HG02610 (cell line): ENCODE measurements around the gene MAB21L3.
"Not testable (repeated sequence)": the region's sequence is repeated elsewhere in the genome, so short reads cannot be mapped to it uniquely, and the experiment has no call there.

Experiments used
- ATAC-seq: cut with Tn5 transposase; IDR thresholded peaks from one replicate; pipeline ENCODE4 v1.9.1; 2021; ENCODE audit warnings: mild to moderate bottlenecking, moderate library complexity; ENCODE audit not compliant: unreplicated experiment

The MAB21L3 gene

DNA sequence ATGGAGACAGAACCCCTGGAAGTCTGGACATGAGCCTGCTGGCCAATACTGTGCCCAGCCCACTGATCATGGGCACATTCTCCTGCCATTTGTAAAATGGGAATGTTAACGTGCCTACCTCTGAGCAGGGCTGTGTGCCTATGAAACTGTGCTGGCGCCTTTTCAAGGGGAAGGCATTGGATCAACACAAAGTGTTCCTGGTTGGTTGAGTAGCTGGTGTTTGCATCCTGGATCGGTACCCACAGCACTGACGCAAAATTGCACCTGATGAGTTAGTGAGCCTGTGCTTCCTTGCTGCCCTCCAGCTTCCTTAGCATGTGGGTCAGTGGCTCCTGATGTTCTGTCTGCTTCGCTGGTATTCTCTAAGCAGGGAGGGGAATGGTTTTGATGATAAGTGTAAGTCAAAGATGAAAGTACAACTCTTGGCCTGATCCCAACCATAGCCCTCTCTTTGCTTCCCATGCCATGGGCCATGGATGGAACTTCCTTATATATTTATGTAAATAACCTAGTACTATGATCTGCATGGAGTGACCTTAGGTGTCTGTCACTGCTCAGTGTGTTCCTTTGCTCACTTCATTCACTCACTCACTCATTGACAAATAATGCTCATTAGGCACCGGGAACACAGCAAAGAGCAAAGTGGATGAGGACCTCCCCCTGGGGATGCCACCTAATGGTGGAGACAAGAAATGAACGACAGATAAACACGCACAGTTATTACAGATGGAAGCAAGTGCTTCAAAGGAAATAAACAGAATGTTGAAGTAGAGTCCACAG is 22.7 kb downstream of the MAB21L3 start:
- ATAC-seq: no peak

DNA sequence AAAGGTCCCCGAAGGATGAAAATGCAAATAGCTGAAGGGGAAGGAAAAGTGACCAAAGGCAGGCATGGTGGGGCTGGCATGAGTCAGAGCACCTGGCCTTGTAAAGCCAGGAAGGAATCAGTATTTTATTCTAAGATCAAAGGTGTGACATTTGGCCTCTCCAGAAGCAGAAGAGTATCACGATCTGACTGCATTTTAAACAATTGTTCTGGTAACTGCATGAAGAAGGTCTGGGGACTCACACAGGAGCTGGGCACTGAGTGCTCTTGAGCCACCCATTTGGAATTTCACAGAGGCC is 23.2 kb downstream of the MAB21L3 start:
- no peak for ATAC-seq

DNA sequence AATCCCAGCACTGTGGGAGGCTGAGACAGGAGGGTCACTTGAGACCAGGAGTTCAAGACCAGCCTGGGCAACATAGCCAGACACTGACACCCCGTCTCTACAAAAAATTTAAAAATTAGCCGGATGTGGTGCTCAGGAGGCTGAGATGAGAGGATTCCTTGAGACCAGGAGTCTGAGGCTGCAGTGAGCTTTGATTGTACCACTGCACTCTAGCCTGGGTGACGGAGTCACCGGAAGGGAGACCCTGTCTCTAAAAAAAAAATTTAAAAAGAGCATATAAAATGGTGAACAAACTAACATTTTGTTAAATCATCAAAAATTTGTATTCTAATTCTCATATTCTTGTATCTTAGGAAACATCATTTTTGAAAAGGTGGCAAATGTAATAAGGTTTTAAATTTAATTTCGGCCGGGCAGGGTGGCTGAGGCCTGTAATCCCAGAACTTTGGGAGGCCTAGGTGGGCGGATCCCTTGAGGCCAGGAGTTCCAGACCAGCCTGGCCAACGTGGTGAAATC is 27.1 kb downstream of the MAB21L3 start:
- ATAC-seq: no peak

DNA sequence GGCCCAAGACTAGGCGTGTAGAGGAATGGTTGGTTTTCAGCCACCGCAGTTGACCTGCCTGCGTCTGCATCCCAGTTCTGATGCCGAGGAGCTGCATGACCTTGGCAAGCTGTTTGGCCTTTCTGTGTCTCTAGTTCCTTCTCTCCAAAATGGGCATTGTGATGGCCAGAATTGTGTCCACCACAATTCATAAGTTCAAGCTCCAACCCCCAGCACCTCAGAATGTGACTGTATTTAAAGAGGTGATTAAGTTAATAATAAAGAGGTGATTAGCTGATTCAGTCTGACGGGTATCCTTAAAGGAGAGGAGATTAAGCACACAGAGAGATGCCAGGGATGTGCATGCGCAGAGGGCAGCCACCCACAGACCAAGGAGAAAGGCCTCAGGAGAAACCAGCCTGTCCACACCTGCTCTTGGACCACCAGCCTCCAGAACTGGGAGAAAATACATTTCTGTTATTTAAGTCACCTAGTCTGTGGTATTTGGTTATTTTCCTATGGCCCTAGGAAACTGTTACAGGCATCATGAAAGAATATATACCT is 28.5 kb downstream of the MAB21L3 start:
- no peak for ATAC-seq

DNA sequence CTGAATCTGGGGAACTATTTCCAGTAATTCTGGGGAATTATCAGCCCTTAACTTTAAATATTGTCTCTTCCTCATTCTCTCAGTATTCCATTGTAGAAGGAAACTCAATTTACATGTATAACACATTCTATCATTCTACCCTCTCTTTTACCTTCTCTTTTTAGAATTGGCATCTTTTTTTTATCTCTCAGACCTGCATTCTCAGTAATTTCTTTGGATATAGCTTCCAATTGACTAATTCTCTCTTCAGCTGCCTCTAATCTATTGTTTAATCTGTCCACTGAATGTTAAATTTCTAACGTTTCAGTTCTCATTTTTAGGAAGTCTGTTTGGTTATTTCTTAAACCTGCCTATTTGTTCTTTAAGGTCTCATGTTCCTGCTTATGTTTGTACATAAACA is 33.0 kb downstream of the MAB21L3 start:
- no peak for ATAC-seq

DNA sequence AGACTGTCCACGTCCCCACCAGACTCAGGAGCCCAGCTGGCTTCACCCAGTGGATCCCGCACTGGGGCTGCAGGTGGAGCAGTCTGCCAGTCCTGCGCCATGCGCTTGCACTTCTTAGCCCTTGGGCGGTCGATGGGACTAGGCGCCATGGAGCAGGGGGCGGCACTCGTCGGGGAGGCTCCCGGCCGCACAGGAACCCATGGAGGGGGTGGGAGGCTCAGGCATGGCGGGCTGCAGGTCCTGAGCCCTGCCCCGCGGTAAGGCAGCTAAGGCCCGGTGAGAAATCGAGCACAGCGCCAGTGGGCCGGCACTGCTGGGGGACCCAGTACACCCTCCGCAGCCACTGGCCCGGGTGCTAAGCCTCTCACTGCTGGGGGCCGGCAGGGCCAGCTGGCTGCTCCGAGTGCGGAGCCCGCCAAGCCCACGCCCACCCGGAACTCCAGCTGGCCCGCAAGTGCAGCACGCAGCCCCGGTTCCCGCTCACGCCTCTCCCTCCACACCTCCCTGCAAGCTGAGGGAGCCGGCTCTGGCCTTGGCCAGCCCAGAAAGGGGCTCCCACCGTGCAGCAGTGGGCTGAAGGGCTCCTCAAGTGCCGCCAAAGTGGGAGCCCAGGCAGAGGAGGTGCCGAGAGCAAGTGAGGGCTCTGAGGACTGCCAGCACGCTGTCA is 35.4 kb downstream of the MAB21L3 start:
- not testable (repeated sequence) for ATAC-seq

DNA sequence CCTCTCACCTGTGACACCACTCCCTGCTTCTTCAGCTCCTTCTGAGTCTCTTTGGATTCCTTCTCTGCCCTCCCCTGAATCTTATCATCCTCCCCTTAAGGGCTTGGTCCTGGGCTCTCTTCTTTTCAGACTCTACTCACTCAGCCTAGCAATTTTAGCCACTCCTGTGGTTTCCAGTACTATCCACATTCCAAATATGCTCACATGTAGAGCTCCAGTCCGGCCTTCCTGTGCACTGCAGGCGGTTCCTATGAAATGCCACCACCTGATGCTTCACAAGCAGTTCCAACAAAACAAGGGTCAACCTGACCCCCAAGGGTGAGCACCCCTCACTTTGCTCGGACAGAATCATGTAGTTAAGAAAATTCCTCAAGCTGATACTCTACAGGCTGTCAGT is 35.9 kb downstream of the MAB21L3 start:
- no peak for ATAC-seq

DNA sequence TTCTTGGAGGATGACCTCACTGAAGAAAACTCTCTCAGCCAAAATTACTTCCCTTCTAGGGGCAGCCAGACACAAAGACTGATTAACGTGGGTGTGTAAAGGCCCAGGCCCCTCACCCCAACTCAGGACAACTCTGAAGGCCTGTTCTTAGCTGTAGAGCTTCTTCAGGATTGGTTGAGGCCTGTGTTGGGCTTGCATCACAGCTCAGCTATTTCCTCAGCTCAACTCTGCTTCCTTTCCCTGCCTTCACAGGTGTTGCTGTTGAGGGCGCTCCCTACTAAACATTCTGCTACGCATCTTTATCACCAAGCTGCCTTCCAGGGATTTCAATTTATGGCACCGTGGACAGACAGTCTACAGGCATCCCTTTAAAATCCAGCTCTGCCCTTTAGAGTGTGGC is 36.8 kb downstream of the MAB21L3 start:
- ATAC-seq: no peak

DNA sequence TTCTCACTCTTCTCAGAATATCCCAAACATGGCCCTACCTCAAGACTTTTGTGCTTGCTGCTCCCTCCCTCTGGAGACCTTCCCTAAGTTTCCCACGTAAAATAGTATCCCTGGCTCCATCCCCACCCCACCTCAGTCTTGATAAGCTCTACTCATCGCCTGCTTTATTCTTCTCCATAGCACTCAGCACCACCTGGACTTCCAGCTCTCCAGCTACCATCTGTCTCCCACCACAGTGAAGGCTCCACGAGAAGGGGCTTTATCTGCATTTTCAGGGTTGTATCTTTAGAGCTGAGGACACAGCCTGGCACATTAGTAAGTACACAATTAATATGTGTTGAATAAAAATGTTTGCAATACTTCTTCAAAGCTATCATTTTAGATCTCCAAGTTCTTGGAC is 37.8 kb downstream of the MAB21L3 start:
- no peak for ATAC-seq

DNA sequence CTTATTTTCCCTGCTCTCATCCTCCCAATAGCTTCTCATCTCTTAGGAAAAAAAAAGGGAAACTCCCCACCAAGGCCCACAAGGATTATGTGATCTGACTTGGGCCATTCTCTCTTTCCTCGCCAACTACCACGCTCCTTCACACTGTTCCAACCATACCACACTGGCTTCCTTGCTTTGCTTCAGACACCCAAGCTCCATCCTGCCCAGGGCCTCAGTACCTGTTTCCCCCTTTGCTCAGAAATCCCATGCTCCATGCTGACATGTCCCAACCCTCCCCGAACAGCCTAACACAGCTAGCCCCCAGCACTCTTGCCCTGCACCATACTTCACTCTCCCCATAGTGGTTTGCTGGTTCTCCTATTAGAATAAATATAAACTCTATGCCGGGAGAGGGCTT is 39.2 kb downstream of the MAB21L3 start:
- no peak for ATAC-seq

DNA sequence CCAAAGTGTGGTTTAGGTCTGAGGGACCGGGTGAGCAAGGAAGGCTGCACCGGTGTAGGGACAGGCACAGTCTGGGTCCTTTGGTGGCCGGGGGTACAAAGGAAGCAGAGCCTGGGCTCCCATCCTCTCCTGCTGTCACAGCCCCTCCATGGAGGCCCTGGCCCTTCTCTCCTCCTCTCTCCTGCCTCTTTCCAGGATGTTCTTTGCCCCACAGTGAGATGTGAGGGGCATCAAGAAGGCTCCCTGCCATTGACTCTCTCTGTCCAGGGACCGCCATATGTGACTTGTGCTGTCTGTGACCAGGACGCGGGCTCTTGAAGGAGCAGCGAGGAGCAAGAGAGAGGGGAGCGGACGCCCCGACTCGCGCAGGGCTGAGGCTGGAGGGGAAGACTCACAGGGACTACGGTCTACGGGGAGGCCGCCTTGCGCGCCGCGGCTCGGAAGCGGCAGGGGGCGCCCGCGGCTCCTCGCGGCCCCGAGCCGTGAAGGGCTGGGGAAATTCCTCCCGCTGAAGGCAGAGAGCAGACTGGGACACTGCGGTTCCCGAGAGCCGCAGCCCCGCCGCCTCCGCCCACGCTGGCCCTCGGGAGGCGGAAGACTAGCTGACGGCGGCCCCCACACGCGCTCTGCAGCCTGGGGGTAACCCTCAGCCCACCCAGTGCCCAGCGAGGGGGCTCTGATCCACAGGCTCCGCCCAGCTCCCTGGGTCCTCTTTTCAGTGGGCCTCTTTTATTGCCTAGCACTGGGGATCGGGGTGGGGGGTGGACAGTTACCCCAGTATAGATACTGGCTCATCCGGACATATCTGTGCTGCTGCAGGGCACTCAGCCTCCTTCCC is 40.8 kb downstream of the MAB21L3 start:
- ATAC-seq: peak; percentile 95

DNA sequence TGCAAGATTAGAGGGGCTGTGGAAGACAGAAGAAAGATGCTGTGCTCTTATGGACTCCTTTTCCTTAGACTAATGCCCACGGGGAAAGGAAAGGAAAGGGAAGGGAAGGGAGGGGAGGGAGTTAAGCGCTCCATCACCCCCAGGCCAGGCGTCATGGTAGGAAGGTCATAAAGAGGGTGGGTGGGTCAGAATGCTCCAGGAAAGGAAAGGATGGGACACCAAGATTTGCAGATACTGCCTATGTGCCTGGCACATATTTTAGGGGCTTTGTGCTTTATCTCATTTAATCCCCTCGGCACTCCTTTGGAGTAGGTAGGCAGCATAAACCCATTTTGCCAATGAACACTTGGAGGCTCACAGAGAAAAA is 41.4 kb downstream of the MAB21L3 start:
- no peak for ATAC-seq

DNA sequence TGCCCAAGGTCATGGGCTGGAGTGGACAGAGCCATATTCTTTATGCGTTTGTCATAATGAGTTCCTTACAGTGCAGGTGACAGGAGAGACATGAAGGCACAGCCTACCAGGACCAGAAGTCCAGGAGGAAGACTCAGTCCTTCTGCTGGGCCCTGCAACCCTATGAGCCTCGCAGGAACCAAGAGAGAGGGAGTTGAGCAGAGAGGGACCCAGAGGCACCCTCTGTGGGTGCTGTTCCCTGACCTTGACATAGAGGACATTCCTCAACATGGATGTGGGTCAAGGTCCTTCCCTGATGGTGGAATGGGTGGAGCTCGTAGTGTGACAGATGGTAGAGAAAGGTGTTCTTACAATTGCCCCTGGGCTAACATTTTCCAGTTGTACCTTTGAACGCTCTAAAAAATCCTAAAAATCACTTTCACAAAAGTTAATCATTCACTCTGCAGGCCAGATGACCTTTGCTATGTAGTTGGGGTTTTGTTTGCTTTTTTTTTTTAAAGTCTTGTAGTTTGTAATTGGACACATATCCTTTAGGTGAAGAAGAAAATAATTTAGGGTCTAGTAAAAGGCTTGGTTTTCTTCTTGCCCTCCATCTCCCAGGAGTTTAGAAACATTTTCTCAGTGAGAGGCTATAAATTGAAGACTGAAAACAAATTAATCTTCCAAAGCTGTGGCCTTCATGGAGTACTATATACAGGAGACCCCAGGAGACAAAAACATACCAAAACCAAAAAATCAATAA is 41.9 kb downstream of the MAB21L3 start:
- ATAC-seq: no peak

DNA sequence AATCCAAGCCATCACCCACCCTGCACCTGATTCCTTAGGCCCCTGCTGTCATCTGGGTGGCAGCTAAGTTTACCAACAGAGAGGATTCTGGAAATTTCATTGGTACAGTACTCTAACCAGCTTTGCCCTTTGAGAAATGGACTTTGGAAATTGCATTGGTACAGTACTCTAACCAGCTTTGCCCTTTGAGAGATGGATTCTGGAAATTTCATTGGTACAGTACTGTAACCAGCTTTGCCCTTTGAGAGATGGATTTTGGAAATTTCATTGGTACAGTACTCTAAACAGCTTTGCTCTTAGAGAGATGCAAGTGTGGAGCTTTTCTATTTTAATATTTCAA is 42.5 kb downstream of the MAB21L3 start:
- no peak for ATAC-seq

DNA sequence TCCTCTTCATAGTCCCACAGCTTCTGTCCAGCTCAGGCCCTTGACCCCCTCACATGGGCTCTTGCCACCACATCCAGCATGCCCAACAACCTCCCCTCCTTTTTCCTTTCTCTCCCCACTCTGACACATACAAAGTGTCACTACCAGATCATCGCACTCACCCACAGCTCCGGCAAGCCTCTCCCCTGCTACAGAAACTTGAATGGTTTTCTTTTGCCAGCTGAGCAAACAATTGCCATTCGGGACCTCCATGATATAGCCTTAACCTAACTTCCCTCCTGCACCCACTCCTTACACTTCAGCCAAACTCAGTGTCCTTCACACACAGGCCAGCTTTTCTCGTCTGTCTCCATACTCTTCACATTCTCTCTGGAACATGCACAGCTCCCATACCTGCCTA is 43.3 kb downstream of the MAB21L3 start:
- no peak for ATAC-seq

DNA sequence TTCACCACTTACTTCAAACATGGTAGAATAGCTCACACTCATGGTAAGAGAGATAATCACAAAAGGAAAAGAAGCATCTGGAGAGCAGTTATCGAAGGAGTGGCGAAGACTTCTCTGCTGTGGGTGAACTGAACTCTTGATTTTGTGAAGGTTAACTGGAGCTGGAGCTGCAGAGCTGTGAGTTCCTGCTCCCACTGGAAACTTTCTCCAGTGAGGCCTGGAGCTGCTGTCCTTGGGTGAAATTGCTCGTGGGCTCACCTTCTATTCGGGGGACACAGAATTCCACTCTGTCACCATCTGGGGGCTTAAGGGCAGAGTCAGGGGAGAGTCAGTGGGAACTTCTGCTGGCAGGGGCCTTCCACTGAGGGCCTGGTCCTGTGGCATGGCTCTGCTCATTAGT is 45.9 kb downstream of the MAB21L3 start:
- ATAC-seq: no peak

DNA sequence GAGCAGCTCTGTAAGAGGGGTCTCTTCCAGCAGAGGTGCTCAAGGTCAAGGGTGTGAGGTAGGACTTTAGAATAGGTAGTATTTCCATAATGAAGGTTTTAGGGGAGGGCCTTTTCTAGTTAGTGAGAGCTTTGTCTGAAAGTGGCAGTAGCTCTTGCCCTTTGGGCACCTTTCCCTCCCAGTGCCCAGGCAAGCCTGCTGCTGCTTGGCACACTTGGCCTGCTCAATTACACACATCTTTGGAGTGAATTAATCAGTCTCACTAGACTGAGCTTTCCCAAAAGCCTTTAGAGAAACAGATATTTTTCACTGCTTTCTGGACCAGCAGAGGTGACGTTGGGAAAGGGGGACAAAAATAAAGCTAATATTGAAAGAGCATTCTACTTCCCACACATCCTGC is 48.0 kb downstream of the MAB21L3 start:
- ATAC-seq: no peak

DNA sequence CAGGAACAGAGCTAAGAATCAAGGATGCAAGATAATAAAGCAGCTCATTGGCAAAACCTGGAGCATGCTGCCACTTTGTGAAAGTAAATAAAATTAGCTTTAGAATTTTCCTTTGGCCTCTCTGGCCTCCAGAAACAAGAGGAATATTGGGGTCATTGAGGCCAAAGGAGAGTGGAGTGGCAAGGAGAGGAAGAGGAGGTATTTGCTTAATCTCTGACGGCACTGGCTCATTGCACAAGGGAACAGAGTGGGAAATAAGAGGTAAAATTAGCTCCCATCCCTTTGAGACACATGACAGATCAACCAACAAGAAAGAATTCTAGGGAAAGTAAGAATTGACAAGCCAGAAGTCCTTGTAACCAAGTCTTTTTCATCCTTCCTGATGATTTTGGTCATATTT is 48.4 kb downstream of the MAB21L3 start:
- ATAC-seq: no peak

DNA sequence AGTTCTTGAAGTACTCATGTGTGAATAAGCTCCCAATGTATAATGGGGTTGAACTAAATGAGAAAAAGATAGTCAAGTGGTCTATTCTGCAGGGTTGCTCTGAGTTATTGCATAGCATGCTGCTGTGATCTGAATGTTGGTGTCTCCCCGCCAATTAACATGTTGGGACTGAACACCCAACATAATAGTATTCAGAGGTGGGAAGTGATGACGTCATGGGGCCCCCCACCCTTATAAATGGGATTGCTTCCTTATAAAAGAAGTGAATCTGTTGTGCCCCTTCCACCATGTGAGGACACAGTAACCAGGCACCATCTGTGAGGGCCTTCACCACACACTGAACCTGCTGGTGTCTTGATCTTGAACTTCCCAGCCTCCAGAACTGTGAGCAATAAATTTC is 50.2 kb downstream of the MAB21L3 start:
- no peak for ATAC-seq

DNA sequence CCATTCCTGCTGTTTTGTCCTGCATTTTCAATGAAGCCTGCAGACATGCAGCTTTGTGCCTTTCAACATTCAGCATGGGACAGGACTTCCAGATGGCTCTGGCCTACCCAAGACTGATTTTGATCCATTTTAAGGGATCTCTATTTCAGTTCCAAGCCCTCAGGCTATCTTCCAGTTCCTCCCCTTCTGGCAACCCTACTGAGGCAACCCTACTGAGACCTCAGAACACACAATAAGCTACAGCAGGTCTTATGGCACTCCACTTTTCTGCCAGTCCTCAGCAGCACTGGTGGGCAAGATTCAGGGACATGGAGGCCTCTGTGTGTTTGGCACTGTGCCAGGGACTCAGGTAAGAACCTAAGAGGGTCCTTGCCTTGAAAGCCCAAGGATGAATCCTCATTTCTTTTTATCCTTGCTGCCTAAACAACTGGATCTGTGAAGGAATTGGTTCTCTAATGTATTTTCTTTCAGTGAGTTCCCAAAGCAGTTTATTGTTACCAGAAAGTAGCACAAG is 50.7 kb downstream of the MAB21L3 start:
- ATAC-seq: no peak

DNA sequence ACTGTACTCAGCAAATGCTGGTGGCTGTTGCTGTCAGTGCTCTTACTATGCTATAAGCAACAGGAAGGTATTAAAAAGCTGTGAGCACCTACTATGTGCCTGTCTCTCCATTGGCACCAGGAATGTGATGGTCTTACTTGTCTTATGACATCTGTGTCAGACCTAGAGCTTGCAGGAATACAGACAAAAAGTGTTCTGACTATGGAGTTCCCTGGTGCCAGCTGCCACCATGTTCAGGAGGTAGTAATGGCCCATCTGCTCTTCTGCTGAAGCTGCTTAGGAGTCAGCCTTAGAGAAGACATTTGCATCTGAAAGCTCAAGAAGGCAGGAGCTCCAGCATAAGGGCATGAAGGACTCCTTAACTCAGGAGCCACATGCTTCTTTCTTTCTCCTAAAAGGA is 52.3 kb downstream of the MAB21L3 start:
- ATAC-seq: no peak
